ENCODE measurements around the gene UBE2O. TPM values are rescaled to one million over a fixed set of nuclear protein-coding genes. Genes with fewer than 3 reads are reported as not detected.

UBE2O gene
- total RNA-seq, 1 donor from 2014 or later, result 20.9 TPM

GRCh38 chr17:76467809-76468633, 15.1 kb upstream of the UBE2O start:
- Histone ChIP-seq H3K9me3 (ENCODE audit: control insufficient read depth in 3 of 3, low read length in 3 of 3) (no peaks in the 10 kb centered on the region), H3K9ac (ENCODE audit: low read depth in 1 of 3, low read length in 3 of 3) (no peak overlapping the region), H3K4me3 (ENCODE audit: low read length in 3 of 3) (no peak overlapping the region), H3K4me1 (ENCODE audit: control insufficient read depth in 3 of 3, insufficient read depth in 3 of 3, low read length in 3 of 3) (peaks cover 0 to 3% (median 0%) of the 10 kb centered on the region in 3 donors), H3K36me3 (ENCODE audit: control insufficient read depth in 3 of 3, insufficient read depth in 3 of 3, low read length in 3 of 3) (peaks cover 13 to 23% (median 15%) of the 10 kb centered on the region in 3 donors), H3K27me3 (ENCODE audit: control insufficient read depth in 3 of 3, insufficient read depth in 3 of 3, low read length in 3 of 3) (no peaks in the 10 kb centered on the region), H3K27ac (ENCODE audit: low read depth, low read length) (no peak overlapping the region)

- Histone ChIP-seq H3K27ac (ENCODE audit: low read depth, low read length) (no peak within 1 kb of the TSS), H3K27me3 (ENCODE audit: control insufficient read depth in 3 of 3, insufficient read depth in 3 of 3, low read length in 3 of 3) (no peaks in the 10 kb centered on the region), H3K4me3 (ENCODE audit: low read length in 3 of 3) (no peak within 1 kb of the TSS), H3K9ac (ENCODE audit: low read depth in 1 of 3, low read length in 3 of 3) (no peak within 1 kb of the TSS), H3K4me1 (ENCODE audit: control insufficient read depth in 3 of 3, insufficient read depth in 3 of 3, low read length in 3 of 3) (peaks cover 0 to 3% (median 0%) of the 10 kb centered on the region in 3 donors), H3K9me3 (ENCODE audit: control insufficient read depth in 3 of 3, low read length in 3 of 3) (no peaks in the 10 kb centered on the region), H3K36me3 (ENCODE audit: control insufficient read depth in 3 of 3, insufficient read depth in 3 of 3, low read length in 3 of 3) (peaks cover 8 to 16% (median 13%) of the 10 kb centered on the region in 3 donors)
Observed at GRCh38 chr17:76467366-76467765, 14.4 kb upstream of the UBE2O start, which contains the start of gene AANAT. TSS of gene AANAT (plus strand) at chr17:76467603. CDS start at chr17:76468747, 1,144 bp downstream.

GRCh38 chr17:76466775-76467130, 13.8 kb upstream of the UBE2O start:
- Histone ChIP-seq H3K27ac (ENCODE audit: low read depth, low read length) (no peak overlapping the region), H3K9ac (ENCODE audit: low read depth in 1 of 3, low read length in 3 of 3) (no peak overlapping the region), H3K4me1 (ENCODE audit: control insufficient read depth in 3 of 3, insufficient read depth in 3 of 3, low read length in 3 of 3) (peaks cover 0 to 3% (median 0%) of the 10 kb centered on the region in 3 donors), H3K27me3 (ENCODE audit: control insufficient read depth in 3 of 3, insufficient read depth in 3 of 3, low read length in 3 of 3) (no peaks in the 10 kb centered on the region), H3K36me3 (ENCODE audit: control insufficient read depth in 3 of 3, insufficient read depth in 3 of 3, low read length in 3 of 3) (peaks cover 6 to 11% (median 6%) of the 10 kb centered on the region in 3 donors), H3K4me3 (ENCODE audit: low read length in 3 of 3) (no peak overlapping the region), H3K9me3 (ENCODE audit: control insufficient read depth in 3 of 3, low read length in 3 of 3) (no peaks in the 10 kb centered on the region)

GRCh38 chr17:76462556-76463290, 9.8 kb upstream of the UBE2O start:
- no peak overlapping the region for H3K9ac ChIP-seq (ENCODE audit: low read depth in 1 of 3, low read length in 3 of 3)
- H3K27ac ChIP-seq (ENCODE audit: low read depth, low read length), result no peak overlapping the region
- peaks cover 0 to 3% (median 0%) of the 10 kb centered on the region in 3 donors for H3K4me1 ChIP-seq (ENCODE audit: control insufficient read depth in 3 of 3, insufficient read depth in 3 of 3, low read length in 3 of 3)
- H3K9me3 ChIP-seq (ENCODE audit: control insufficient read depth in 3 of 3, low read length in 3 of 3), result no peaks in the 10 kb centered on the region
- H3K27me3 ChIP-seq (ENCODE audit: control insufficient read depth in 3 of 3, insufficient read depth in 3 of 3, low read length in 3 of 3), result no peaks in the 10 kb centered on the region
- no peak overlapping the region for H3K4me3 ChIP-seq (ENCODE audit: low read length in 3 of 3)
- no peaks in the 10 kb centered on the region for H3K36me3 ChIP-seq (ENCODE audit: control insufficient read depth in 3 of 3, insufficient read depth in 3 of 3, low read length in 3 of 3)

GRCh38 chr17:76461765-76462555, 9.0 kb upstream of the UBE2O start:
- H3K9me3 ChIP-seq (ENCODE audit: control insufficient read depth in 3 of 3, low read length in 3 of 3), result no peaks in the 10 kb centered on the region
- H3K4me1 ChIP-seq (ENCODE audit: control insufficient read depth in 3 of 3, insufficient read depth in 3 of 3, low read length in 3 of 3), result peaks cover 0 to 3% (median 0%) of the 10 kb centered on the region in 3 donors
- H3K9ac ChIP-seq (ENCODE audit: low read depth in 1 of 3, low read length in 3 of 3), result no peak overlapping the region
- no peak overlapping the region for H3K27ac ChIP-seq (ENCODE audit: low read depth, low read length)
- no peaks in the 10 kb centered on the region for H3K36me3 ChIP-seq (ENCODE audit: control insufficient read depth in 3 of 3, insufficient read depth in 3 of 3, low read length in 3 of 3)
- H3K27me3 ChIP-seq (ENCODE audit: control insufficient read depth in 3 of 3, insufficient read depth in 3 of 3, low read length in 3 of 3), result no peaks in the 10 kb centered on the region
- H3K4me3 ChIP-seq (ENCODE audit: low read length in 3 of 3), result no peak overlapping the region

- Histone ChIP-seq H3K9me3 (ENCODE audit: control insufficient read depth in 3 of 3, low read length in 3 of 3) (no peaks in the 10 kb centered on the region), H3K27ac (ENCODE audit: low read depth, low read length) (no peak overlapping the region), H3K4me3 (ENCODE audit: low read length in 3 of 3) (no peak overlapping the region), H3K9ac (ENCODE audit: low read depth in 1 of 3, low read length in 3 of 3) (no peak overlapping the region), H3K27me3 (ENCODE audit: control insufficient read depth in 3 of 3, insufficient read depth in 3 of 3, low read length in 3 of 3) (no peaks in the 10 kb centered on the region), H3K36me3 (ENCODE audit: control insufficient read depth in 3 of 3, insufficient read depth in 3 of 3, low read length in 3 of 3) (no peaks in the 10 kb centered on the region), H3K4me1 (ENCODE audit: control insufficient read depth in 3 of 3, insufficient read depth in 3 of 3, low read length in 3 of 3) (no peaks in the 10 kb centered on the region)
Observed at GRCh38 chr17:76459674-76460073, 6.7 kb upstream of the UBE2O start.

GRCh38 chr17:76458580-76459490, 5.9 kb upstream of the UBE2O start:
- Histone ChIP-seq H3K4me1 (ENCODE audit: control insufficient read depth in 3 of 3, insufficient read depth in 3 of 3, low read length in 3 of 3) (no peaks in the 10 kb centered on the region), H3K27me3 (ENCODE audit: control insufficient read depth in 3 of 3, insufficient read depth in 3 of 3, low read length in 3 of 3) (no peaks in the 10 kb centered on the region), H3K4me3 (ENCODE audit: low read length in 3 of 3) (no peak overlapping the region), H3K9me3 (ENCODE audit: control insufficient read depth in 3 of 3, low read length in 3 of 3) (no peaks in the 10 kb centered on the region), H3K36me3 (ENCODE audit: control insufficient read depth in 3 of 3, insufficient read depth in 3 of 3, low read length in 3 of 3) (no peaks in the 10 kb centered on the region), H3K27ac (ENCODE audit: low read depth, low read length) (no peak overlapping the region), H3K9ac (ENCODE audit: low read depth in 1 of 3, low read length in 3 of 3) (no peak overlapping the region)

GRCh38 chr17:76453431-76453743, 435 bp upstream of the UBE2O start:
- peaks cover 16 to 27% (median 20%) of the 10 kb centered on the region in 3 donors for H3K4me1 ChIP-seq (ENCODE audit: control insufficient read depth in 3 of 3, insufficient read depth in 3 of 3, low read length in 3 of 3)
- H3K27ac ChIP-seq (ENCODE audit: low read depth, low read length), result no peak overlapping the region
- no peak overlapping the region for H3K4me3 ChIP-seq (ENCODE audit: low read length in 3 of 3)
- no peak overlapping the region for H3K9ac ChIP-seq (ENCODE audit: low read depth in 1 of 3, low read length in 3 of 3)
- no peaks in the 10 kb centered on the region for H3K9me3 ChIP-seq (ENCODE audit: control insufficient read depth in 3 of 3, low read length in 3 of 3)
- no peaks in the 10 kb centered on the region for H3K27me3 ChIP-seq (ENCODE audit: control insufficient read depth in 3 of 3, insufficient read depth in 3 of 3, low read length in 3 of 3)
- no peaks in the 10 kb centered on the region for H3K36me3 ChIP-seq (ENCODE audit: control insufficient read depth in 3 of 3, insufficient read depth in 3 of 3, low read length in 3 of 3)

- Histone ChIP-seq H3K27ac (ENCODE audit: low read depth, low read length) (peak overlapping the region; percentile 59), H3K4me1 (ENCODE audit: control insufficient read depth in 3 of 3, insufficient read depth in 3 of 3, low read length in 3 of 3) (peaks cover 25 to 38% (median 32%) of the 10 kb centered on the region in 3 donors), H3K36me3 (ENCODE audit: control insufficient read depth in 3 of 3, insufficient read depth in 3 of 3, low read length in 3 of 3) (no peaks in the 10 kb centered on the region), H3K9me3 (ENCODE audit: control insufficient read depth in 3 of 3, low read length in 3 of 3) (no peaks in the 10 kb centered on the region), H3K9ac (ENCODE audit: low read depth in 1 of 3, low read length in 3 of 3) (peak overlapping the region; percentile 69 to 90 (median 72)), H3K4me3 (ENCODE audit: low read length in 3 of 3) (peak overlapping the region; percentile 72 to 85 (median 78)), H3K27me3 (ENCODE audit: control insufficient read depth in 3 of 3, insufficient read depth in 3 of 3, low read length in 3 of 3) (no peaks in the 10 kb centered on the region)
Observed at GRCh38 chr17:76452127-76452659, 759 bp downstream of the UBE2O start.

Data from skeletal muscle tissue (tissue), 4 donors.